ENCODE measurements around the gene P2RY8.

GRCh38 chrX:1477229-1477628 is 59.8 kb downstream of the P2RY8 start:
- TF ChIP-seq L3MBTL2 (conservative IDR thresholded peaks at IDR 0.05) (no peak), BHLHE40 (IDR thresholded peaks at IDR 0.05; ENCODE audit: borderline replicate concordance) (no peak), ZNF384 (IDR thresholded peaks at IDR 0.05) (no peak), HDGF (IDR thresholded peaks at IDR 0.05; ENCODE audit: borderline replicate concordance) (no peak), SUZ12 (IDR thresholded peaks at IDR 0.05) (no peak), TARDBP (IDR thresholded peaks at IDR 0.05) (no peak), SP1 (IDR thresholded peaks at IDR 0.05) (no peak), ELF4 (IDR thresholded peaks at IDR 0.05) (no peak), FOXA1 (IDR thresholded peaks at IDR 0.05) (no peak), FOXM1 (IDR thresholded peaks at IDR 0.05; ENCODE audit: borderline replicate concordance) (no peak), PKNOX1 (IDR thresholded peaks at IDR 0.05) (no peak)
